Activated CD8-positive, alpha-beta memory T cell treated with anti-CD3 and anti-CD28 coated beads for 1 hour (primary cell): ENCODE data around the gene LRRK1.

ENCODE experiments used
- DNase-seq, 2 donors: peaks; one replicate each; pipeline ENCODE4 v3.0.0-alpha.2; 2020; ENCODE audit warnings: low read depth in 1 of 2; ENCODE audit errors: extremely low read depth in 1 of 2

Gene LRRK1

DNA sequence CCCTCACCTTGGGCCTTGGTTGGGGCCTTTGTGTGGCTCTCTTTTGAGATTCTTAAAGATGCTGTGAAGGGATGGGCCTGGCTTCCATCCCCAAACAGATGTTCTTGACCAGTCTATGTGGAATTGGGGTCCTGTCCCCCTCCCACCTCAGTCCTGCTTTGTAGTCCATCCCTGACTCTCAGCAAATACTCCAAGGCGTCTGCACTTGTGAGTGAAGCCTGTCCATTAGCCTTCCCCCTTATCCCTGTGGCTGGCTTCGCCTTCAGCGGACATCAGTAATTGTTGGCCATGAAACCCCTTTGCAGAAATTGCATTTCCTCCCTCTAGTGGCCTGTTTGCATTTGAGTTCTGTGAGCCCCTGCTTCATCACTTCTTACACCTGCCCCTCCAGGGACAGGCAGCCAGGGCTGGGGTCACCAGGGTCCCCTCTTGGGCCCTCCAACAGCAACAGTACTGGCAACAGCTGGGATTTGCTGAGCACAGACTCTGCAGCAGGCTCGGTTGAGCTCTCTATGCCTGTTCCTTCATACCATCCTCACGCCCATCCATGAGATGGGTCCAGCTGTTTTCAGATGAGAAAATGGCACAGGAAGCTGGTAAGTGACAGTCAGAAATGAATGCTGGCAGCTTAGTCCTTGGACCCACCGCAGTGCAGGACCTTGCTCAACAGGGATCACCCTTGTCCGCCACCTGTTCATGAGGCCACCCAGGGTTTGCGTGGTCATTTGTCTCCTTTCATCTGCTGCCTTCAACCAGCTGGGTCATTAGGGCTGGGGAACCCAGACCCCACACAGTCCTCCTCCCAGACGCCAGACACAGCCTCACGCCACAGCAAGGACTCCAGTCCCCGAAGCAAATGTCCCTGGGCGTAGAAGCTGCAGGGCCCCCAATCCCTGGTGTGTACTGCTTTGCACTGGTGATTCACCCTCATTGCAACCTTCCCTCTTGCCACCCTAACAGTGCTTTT is 8.9 kb upstream of the LRRK1 start:
- DNase-seq = no peak

DNA sequence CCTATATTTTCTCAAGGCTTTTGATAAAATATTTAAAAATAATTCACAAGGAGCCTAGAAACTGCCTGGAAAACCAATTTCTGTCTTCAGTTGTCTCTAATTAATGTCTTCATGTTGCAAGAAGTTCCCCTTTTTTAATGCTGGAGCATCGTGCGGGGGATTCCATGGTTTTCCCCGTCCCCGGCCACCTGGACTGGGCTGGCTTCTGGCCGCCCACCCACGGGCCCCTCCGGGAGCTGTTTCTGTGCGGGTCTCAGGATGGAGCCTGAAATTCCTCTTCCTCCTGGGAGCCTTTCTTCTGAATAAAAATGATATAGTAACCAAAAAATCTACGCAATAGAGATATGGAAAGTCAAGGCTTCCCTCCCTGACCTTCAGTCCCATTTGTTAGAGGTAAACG is 8.1 kb upstream of the LRRK1 start:
- DNase-seq = no peak

DNA sequence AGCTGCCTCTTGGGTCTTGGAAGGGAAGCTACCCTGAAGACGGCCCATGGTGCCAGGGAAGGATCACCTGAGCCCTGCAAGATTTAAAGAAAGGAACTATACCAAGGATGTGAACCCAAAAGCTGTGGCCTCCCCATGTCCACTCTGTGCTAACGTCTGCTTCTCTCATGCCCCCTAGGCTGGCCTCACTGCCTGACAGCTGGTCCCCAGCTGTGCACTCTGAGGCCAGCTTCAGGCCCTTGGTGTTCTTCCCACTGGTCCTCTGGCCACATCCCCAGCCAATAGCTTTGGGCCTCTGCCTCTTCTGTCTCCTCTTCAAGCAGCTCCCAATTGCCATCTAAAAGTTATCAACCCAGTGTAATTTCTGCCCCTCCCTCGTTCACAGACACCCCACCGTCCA is 5.2 kb upstream of the LRRK1 start:
- DNase-seq = no peak

DNA sequence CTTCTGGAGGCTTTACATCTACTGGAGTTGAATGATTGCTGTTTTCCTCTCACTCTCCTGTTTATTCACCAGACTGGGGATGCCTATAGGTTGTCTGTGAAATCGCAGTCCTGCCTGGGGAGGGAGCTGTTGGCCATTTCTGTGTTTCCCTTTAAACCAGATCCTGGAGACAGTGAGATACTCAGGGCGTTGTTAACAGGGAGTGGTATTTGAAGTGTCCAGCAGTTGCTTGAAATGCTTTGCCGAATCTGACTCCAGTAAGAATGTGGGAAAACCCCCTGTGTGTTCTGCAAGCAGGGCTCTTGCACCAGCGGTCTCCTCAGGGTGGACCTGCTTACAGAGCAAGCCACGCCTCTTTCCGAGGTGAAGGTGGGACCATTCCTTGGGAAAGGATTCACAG is 4.3 kb upstream of the LRRK1 start:
- no peak for DNase-seq

DNA sequence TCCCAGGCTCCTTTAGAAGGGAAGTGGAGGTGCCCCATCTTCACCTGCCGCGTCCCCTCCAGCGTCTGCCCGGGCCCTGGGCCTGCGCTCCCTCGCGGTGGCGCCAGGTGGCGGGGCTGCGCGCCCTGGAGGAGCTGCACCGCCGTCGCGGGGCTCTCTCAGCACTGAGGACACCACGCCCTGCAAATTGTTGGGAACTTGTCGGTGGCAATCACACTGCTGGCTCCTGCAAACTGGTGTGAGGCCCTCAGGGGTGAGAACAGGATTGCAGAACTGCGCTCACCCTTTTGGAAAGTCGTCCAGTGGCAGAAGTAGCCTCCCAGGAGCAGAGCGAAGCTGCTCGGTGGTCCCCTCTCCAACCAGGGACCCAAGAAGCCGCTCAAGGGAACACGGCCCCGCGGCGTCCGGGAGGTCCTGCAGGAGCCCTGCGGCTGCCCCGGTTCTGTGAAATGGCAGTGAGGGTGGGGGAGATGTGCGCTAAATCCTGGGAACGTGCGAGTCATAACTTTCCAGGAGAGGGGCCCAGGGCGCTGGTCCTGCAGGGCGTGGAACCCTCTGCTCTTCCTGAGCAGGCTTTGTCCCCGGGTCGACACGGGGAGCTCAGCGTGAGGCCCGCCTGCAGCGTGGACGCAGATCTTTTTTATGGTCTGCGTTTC is 995 bp upstream of the LRRK1 start:
- DNase-seq = peak; percentile 3 to 40

DNA sequence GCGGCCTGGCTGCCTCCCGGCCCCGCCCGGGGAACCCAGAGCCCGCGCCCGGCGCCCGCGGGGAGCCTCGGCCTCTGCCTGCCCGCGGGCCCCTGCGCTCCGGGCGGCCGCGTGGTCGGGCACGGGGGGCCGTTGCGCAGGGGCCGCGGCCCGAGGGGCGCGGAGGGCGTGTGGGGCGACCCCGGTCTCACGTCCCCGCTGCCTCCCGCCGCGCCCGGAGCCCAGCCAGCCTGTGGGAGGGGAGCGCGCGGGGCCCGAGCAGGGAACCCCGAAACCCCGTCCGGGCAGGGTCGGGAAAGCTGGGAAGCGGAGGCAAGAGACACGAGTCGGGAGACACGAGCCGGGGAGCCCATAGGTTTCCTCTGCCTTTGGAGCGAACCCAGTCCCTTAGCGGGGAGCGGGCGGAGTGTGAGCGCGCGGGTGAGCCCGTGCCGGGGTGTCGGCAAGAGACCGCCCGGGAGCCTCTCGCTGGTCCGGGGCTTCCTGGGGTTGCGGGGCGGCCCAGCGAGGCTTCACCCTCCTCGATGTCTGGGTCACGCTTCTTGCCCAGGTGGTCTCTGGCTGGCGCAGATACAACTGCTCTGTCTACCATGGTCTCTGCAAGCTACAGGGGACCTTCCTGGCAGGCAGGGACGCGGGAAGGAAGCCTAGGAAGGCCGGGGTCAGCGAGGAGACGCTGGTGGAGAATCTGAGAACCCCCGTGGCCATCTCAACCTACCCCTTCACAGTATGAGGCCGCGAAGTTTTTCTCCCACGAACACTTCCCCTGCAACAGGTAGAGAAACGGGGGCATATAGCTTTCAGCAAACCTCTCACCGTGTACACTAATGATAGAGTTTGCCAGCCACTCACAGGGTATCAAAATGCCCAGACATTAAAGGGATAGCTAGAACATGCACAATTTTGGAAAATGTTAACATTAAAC is 586 bp downstream of the LRRK1 start:
- DNase-seq = no peak

DNA sequence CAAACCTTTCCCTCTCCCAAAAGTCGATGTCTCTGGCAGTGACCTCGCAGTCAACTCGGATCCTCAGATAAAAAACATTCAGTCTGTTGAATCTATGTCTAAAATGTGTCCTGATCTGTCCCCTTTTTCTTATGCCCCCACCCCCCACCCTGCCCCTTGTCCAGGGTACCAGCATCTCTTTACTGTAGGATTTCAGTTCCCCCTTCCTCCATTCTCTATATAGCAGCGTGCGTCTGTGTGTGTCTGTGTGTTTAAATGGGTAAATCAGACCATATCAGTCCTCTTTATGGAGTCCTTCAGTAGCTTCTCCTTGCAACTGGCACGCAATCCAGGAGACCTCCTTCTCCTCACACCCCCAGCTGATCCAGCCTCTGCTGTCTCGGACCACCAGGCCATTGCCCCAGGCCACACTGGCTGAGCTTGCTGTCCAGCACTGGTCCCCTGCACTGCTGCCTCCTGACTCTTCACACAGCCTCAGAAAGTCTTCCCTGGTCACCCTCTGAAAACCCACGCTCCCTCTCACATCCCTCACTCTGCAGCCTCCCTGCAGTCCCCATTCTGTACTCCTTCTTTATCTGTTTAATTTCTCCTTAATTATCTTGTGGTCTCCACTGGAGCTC is 1.5 kb downstream of the LRRK1 start:
- DNase-seq = no peak

DNA sequence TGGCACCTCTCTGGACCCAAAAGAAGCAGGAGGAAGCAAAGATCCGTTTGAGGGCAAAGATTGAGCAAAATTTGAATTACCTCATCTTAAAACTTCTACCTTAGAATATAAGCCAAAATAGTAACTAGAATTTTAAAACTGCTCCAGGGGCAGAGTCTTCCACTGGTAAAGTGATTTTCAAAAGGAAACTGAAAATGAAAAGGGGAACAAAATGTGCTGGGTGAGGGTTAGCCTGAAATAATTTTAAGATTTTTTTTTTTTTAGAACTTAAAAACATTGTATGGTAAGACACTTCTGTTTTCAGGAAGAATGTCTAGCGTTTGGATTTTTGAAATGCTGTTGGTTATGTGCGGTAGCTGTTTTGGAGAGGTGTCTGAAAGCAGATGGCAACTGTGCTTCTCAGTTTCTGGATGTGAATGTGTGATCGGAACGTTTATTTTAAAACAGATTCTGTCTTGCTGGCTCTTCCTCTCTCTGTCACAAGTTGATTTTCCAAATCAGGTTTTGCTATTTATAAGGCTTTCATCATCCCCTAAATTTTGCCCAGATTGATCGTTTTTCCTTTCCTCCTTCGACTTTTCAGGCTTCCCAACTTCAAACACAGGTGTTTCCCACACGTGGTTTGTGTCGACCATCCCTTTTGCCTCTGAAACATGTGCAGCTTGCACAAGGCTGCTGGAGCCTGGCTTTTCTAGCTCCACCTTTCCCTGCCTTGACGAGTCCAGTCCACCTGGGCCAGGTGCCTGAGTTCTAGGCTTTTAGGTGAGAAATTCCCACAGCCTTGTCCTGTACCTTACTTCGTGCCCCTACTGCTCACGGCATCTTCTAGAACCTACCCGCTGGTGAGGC is 3.3 kb downstream of the LRRK1 start:
- DNase-seq = no peak

DNA sequence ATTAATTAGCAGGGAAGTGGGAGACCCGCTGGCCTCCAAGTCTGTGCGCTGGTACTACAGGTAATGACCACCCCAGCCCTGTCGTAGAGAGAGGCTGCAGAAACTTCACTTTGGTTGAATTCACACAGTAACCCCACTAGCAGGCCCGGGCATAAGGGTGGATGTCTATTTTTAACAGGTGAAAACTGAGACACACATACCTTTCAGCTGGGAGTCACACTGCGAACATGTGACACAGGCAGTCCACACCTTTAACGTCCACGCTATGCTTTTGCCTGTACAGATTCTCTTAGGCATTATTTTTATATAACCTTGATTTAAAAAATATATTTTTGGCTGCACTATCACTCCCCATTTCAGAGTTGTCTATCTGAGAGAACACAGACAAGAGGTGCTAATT is 3.9 kb downstream of the LRRK1 start:
- DNase-seq = no peak

DNA sequence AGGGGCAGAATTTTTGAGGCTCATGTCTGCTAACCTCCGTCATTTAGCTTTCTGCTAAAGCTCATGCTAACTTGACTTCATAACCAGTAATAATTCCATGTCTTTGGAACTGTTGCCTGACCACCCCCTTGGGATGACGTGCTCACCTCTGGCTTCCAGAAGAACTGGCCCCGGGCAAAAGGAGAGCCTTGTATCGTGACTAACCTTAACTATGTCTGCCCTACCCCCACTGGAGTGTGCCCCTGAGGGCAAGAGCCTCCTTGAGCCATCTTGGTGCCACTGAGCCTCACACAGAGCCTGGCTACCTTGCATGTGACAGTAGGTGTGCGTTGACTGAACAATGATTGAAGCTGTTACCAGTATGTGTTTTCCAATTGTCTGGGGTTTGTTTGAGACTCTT is 4.7 kb downstream of the LRRK1 start:
- no peak for DNase-seq

DNA sequence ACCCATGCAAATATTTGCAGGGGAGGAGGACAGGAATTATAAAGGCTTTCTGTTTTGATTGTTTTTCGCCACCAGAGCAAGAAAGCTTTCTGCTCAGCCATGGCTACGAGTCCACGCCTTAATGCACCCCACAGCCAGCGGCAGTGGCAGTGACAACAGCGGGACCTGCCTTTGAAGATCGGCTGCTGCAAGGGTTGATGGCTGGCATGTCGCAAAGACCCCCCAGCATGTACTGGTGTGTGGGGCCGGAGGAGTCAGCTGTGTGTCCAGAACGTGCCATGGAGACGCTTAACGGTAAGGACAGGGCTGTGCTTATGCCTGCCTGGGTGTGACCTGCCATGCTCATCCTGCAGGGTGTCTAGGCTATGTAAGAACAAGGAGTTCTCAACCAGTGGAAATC is 5.3 kb downstream of the LRRK1 start:
- DNase-seq = no peak

DNA sequence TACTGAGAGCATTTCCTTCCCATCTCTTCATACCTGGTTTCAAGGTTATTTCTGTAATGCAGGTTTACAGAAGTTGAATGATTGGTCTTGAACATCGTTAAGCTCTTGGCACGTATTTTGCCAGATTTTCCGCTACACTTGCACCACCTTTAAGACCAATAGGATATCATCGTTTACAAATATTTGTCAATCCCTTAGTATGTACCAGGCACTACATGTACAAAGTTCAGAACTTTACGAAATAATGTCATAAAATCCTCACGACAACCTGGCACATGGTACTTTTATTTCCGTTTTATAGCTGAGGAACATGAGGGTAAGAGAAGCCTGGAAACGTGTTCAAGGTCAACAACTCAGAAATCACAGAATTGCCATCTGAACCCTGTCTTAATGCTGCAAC is 6.3 kb downstream of the LRRK1 start:
- DNase-seq = no peak

DNA sequence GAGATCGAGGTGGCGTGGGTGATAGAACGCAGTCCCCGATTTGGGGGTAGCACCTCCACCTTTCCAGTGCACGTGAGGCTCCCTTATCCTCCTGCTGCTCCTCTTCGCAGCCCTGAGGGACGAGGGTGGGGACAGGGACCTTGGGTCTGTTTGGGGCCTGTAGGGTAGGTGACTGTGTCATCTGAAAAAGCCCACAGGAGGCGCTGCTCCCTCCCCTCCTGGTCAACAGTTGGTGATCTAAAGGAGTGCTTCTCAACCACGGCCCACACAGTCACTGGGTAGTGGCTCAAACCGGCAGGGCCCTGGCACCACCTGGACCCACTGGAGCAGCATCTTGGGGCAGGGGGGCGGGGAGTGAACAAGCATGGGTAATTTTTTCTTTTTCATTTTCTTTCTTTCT is 7.1 kb downstream of the LRRK1 start:
- DNase-seq = no peak

DNA sequence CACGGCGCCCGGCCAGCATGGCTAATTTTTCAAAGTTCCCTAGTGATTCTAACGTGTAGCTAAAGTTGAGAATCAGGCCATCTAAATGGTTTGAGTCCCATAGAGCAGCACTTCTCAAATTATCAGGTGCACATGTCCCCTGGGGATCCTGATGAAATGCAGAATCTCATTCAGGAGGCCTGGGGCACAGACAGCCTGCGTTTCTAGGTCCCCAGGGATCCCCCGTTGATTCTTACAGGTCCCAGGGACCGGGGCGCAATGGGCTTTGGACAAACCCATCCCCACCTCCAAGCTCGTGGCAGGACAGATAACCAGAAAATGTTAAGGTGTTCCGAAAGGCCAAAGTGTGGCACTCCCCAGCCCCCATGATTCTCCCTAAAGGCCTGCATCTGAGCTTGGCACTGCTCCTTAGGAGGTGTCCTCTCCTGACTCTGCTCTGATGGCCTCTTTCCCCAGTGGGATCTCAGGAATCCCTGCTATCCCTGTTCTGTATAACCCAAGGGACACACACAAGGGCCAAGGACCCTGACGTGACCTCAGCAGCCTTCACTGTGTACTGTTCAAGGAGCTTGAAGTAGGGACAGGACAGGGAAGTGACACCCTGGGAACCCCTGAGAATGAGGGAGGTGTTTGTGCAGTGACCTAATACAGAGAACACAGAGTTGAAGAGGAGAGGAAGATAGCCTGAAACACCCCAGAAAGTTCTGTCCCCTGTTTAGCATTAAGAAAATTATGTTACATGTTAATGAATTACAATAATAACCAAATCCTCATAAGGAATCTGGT is 8.0 kb downstream of the LRRK1 start:
- DNase-seq = no peak

DNA sequence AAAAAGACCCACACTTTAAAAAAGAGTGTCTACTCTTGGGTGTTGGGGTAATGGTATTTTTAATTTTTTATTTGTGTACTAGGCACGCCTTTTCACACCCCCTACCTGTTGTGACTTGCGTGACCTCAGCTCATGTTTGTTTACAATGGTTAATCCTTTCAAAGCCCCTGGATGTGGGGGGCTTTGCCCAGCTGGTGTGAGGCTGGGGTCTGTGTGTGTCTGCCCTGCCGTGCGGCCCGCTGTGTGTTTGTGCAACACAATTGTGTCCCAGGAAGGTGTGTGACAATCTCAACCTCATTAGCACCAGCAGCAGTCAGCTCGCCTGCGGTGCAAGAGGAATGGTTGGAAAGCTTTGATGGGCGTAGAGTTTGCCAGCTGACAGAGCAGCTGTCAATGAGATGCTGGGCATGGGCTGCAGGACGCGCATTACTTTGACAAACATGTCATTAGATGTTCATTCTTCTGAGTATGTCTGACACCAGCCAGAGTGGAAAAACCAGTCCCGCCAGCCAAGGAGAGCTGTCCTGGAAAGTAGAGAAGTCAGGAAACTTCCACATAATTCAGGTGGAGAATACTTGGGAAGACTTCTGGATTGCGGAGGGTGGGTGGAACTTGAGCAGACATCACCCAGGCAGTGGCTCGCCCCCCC is 9.6 kb downstream of the LRRK1 start:
- no peak for DNase-seq

DNA sequence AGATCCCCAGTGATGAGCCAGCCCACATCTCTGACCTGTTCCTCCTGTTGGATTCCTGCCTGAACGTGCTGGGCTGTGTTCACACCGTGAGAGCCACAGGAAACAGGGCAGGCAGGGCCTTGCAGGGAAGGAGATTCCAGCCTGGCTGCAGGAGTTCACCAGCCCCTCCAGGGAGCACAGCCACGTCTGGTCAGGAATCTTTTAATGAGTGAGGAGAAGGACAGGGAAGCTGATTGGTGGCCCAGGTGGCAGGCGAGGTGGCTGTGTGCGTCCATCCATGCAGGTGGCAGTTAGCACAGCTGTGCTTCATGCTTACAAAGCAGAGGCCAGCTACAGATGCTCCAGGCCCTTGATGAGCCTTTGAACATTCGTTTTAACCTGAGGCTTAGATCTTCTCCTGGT is 10.5 kb downstream of the LRRK1 start:
- DNase-seq = no peak

DNA sequence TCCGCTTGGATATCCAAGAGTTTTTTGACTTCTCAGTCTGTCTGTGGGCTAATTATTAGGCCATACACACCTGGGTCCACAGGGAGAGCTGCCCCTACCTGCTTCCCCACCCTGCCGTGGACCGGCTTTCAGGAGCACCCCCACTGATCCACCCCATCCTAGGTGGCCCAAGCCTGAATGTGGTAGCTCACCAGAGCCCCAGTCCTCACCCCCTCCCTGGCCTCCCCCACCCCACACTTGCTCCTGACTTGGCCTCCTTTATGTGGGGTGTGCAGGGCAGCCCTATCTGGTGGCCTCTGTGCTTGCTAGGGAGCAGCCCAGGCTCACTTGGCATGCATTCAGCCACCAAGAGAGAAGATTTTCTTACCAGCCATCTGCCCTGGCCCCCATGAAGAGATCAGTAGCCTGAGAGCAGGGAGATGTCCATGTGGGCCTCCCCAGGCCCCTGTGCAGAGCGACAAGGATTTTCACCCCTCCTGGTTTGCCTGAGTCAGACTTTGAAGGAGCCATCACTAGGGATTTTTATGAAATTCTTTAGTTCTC is 11.2 kb downstream of the LRRK1 start:
- DNase-seq = no peak

DNA sequence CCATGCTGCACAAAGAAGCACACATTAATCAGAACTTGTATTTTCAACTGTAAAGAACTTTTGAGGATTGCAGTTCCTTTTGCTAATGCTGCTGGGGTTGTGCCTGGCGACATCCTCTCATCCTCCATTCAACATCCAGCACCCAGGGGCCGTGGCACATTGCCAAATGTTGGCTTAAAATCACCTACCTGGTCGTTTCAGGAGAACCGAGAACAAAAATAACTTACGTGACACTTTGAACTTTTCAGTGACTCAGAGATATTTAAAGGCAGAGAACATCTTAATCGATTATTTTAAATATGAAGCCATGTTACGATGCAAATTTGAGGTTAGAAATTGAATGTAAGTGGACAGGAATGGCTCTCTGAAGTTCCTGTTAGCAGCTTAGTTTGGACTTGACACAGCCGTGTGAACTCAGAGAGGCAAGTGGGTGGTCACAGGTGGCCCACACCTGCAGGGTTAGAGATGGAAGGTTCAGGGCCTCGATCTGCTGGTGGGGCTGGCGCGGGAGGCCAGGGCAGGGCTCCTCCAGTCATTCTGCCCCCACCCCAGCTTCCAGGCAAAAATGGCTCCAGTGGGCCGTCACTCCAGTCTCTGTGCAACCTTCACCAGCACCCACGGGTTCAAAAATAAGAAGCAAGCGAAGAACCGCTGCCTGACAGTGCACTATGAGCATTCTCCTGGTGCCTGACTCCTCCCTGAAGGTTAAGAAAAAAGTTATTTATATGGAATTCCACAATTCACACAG is 12.2 kb downstream of the LRRK1 start:
- DNase-seq = no peak
